HUES48 (cell line): ENCODE results near the gene SLC13A2.

ENCODE experiments used
- H3K27ac ChIP-seq: one replicate; pipeline ENCODE4 v1.7.0; 2013; ENCODE audit warnings: low read depth, low read length, inconsistent platforms
- H3K27me3 ChIP-seq: 2 replicates; pipeline ENCODE4 v1.6.1; 2013; ENCODE audit warnings: mild to moderate bottlenecking, low read length; ENCODE audit not compliant: control insufficient read depth, insufficient read depth
- H3K36me3 ChIP-seq: 2 replicates; pipeline ENCODE4 v1.6.1; 2013; ENCODE audit warnings: low read length; ENCODE audit not compliant: control insufficient read depth, insufficient read depth
- H3K4me1 ChIP-seq: 2 replicates; pipeline ENCODE4 v1.6.1; 2013; ENCODE audit warnings: mild to moderate bottlenecking, low read length; ENCODE audit not compliant: control insufficient read depth, insufficient read depth
- H3K4me3 ChIP-seq: 2 replicates; pipeline ENCODE4 v1.5.1; 2013; ENCODE audit warnings: mild to moderate bottlenecking, low read depth, low read length
- H3K9ac ChIP-seq: 2 replicates; pipeline ENCODE4 v1.6.1; 2013; ENCODE audit warnings: mild to moderate bottlenecking, low read depth, low read length, moderate library complexity
- H3K9me3 ChIP-seq: 2 replicates; pipeline ENCODE4 v1.6.1; 2013; ENCODE audit warnings: low read length; ENCODE audit not compliant: control insufficient read depth, insufficient read depth

SLC13A2 gene

GRCh38 chr17:28482551-28483199 is 9.2 kb downstream of the SLC13A2 start:
- no peaks in the 10 kb centered on the region for H3K27me3 ChIP-seq
- no peaks in the 10 kb centered on the region for H3K36me3 ChIP-seq
- H3K9ac ChIP-seq, result no peak overlapping the region
- no peaks in the 10 kb centered on the region for H3K9me3 ChIP-seq
- H3K27ac ChIP-seq, result no peak overlapping the region
- peaks cover 11% of the 10 kb centered on the region; the same call in 1 of the 2 replicates for H3K4me1 ChIP-seq
- H3K4me3 ChIP-seq, result no peak overlapping the region

GRCh38 chr17:28484296-28484695 is 10.9 kb downstream of the SLC13A2 start:
- Histone ChIP-seq H3K9ac (no peak overlapping the region), H3K36me3 (no peaks in the 10 kb centered on the region), H3K9me3 (no peaks in the 10 kb centered on the region), H3K4me3 (no peak overlapping the region), H3K4me1 (peaks cover 11% of the 10 kb centered on the region; the same call in 1 of the 2 replicates), H3K27ac (no peak overlapping the region), H3K27me3 (no peaks in the 10 kb centered on the region)

GRCh38 chr17:28485049-28485448 is 11.6 kb downstream of the SLC13A2 start:
- no peaks in the 10 kb centered on the region for H3K9me3 ChIP-seq
- no peak overlapping the region for H3K27ac ChIP-seq
- peaks cover 11% of the 10 kb centered on the region; the same call in 1 of the 2 replicates for H3K4me1 ChIP-seq
- no peak overlapping the region for H3K4me3 ChIP-seq
- no peak overlapping the region for H3K9ac ChIP-seq
- no peaks in the 10 kb centered on the region for H3K27me3 ChIP-seq
- no peaks in the 10 kb centered on the region for H3K36me3 ChIP-seq

DNA sequence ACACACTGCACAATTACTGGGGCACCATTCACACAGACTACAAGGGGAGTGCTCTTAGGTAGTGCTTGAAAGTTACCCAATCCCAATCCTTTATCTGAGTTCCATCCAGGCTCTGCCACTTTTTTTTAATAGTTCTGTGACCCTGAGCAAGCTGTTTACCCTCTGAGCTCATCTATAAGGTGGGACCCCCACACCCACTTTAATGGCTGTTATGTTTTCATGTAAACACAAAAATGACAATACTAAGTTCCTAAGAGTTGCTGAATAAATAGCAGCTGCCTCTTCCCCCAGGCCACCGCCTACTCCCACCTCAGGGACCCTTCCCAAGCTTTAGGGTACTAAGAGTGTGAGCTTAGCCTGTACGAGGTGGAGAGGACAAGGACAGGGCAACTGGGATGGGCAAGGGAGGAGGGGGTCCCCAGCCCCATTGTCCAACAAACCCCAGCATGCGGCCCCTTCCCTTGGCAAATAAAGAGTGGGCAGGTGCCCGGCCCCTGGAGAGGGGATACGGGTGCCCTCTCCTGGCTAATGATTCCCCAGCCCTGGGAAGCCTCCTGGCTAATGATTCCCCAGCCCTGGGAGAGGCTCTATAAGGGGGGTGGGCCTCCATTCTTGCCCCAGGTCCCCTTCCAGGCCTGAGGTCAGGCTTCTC is 14.6 kb downstream of the SLC13A2 start:
- H3K4me1 ChIP-seq, result no peaks in the 10 kb centered on the region; the same call in 1 of the 2 replicates
- no peak overlapping the region for H3K27ac ChIP-seq
- no peak overlapping the region for H3K4me3 ChIP-seq
- no peaks in the 10 kb centered on the region for H3K9me3 ChIP-seq
- no peak overlapping the region for H3K9ac ChIP-seq
- no peaks in the 10 kb centered on the region for H3K36me3 ChIP-seq
- H3K27me3 ChIP-seq, result no peaks in the 10 kb centered on the region

GRCh38 chr17:28488533-28489276 is 15.3 kb downstream of the SLC13A2 start:
- Histone ChIP-seq H3K36me3 (no peaks in the 10 kb centered on the region), H3K27ac (no peak overlapping the region), H3K27me3 (no peaks in the 10 kb centered on the region), H3K9ac (no peak overlapping the region), H3K4me3 (no peak overlapping the region), H3K9me3 (no peaks in the 10 kb centered on the region), H3K4me1 (no peaks in the 10 kb centered on the region; the same call in 1 of the 2 replicates)

DNA sequence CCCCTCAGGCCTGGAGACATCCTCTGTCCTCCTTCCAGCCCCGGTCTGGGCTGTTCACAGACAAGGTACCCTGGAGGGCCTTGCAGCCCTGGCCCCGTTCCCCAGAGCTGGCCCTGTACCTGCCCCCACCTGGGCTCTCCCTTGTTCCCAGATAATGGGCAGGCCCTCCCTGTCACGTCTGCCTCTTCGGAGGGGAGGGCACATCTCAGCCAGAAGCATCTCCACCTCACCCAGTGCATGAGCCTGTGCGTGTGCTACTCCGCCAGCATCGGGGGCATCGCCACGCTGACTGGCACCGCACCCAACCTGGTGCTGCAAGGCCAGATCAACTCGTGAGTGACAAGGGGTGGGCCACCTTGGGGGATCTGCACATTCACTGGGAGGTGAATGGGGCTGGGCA is 17.8 kb downstream of the SLC13A2 start:
- Histone ChIP-seq H3K27ac (no peak overlapping the region), H3K9me3 (no peaks in the 10 kb centered on the region), H3K4me3 (no peak overlapping the region), H3K36me3 (no peaks in the 10 kb centered on the region), H3K27me3 (no peaks in the 10 kb centered on the region), H3K4me1 (no peaks in the 10 kb centered on the region), H3K9ac (no peak overlapping the region)

DNA sequence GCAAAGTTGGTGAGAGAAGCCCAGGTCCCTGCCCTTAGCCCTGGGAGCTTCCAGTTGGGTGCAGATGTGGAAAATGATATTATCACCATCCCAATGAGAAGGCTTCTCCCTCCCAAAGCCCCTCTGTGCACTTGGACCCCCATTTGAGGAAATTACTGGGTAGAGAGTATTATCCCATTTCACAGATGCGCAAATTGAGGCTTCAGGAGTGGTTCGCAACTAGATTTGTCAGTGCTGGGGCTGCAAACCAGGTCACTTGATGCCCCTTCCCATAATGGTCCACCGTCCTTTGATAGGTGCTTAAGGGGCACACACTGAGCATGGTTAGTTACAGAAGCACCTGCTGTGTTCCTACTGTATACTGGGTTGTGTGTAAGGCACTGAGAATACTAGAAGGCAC is 18.4 kb downstream of the SLC13A2 start:
- no peak overlapping the region for H3K4me3 ChIP-seq
- H3K9me3 ChIP-seq, result no peaks in the 10 kb centered on the region
- H3K9ac ChIP-seq, result no peak overlapping the region
- no peaks in the 10 kb centered on the region for H3K27me3 ChIP-seq
- no peak overlapping the region for H3K27ac ChIP-seq
- no peaks in the 10 kb centered on the region for H3K4me1 ChIP-seq
- H3K36me3 ChIP-seq, result no peaks in the 10 kb centered on the region

- no peaks in the 10 kb centered on the region for H3K9me3 ChIP-seq
- no peaks in the 10 kb centered on the region for H3K36me3 ChIP-seq
- H3K27ac ChIP-seq, result no peak overlapping the region
- no peak overlapping the region for H3K9ac ChIP-seq
- peaks cover 2% of the 10 kb centered on the region; the same call in 1 of the 2 replicates for H3K4me1 ChIP-seq
- H3K27me3 ChIP-seq, result no peaks in the 10 kb centered on the region
- no peak overlapping the region for H3K4me3 ChIP-seq
These were observed 19.2 kb downstream of the SLC13A2 start for GRCh38 chr17:28492352-28493310.

GRCh38 chr17:28493460-28493859 is 20.0 kb downstream of the SLC13A2 start:
- Histone ChIP-seq H3K36me3 (no peaks in the 10 kb centered on the region), H3K27me3 (no peaks in the 10 kb centered on the region), H3K9ac (no peak overlapping the region), H3K27ac (no peak overlapping the region), H3K4me1 (peaks cover 9% of the 10 kb centered on the region; the same call in 1 of the 2 replicates), H3K9me3 (no peaks in the 10 kb centered on the region), H3K4me3 (no peak overlapping the region)

DNA sequence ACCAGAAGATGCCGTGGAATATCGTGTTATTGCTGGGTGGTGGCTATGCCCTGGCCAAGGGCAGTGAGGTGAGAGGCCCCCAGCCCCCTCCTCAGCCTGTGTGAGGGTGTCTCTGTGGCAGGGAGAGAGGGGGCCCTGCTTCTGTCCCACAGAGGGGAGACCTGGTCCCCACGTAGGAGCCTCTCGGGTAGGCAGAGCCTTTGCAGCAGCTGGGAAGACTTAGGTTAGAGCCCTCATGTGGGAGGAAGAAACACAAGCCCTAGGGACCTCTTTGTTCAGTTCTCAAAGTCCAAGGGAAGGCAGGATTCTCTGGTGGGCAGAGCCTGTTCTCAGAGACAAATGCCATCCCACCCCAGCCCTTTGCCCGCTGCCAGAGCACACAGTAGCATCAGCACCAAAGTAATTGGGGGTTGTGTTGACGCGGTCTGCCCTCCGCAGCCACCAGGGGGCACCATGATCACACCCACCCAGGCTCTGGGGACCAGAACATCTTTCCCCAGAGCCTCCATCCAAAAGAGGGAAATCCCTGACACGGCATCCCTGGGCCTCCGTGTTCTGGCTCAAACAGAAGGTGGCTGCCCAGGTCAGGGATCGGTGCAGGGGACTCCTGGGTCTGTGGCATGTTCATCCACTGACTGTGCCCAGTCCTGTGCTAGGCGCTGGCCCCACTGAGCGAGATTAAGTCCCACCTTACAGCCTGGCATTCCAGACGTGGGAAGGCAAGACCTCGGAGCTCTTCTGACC is 21.2 kb downstream of the SLC13A2 start:
- H3K27ac ChIP-seq, result no peak overlapping the region
- no peak overlapping the region for H3K4me3 ChIP-seq
- no peaks in the 10 kb centered on the region for H3K36me3 ChIP-seq
- no peak overlapping the region for H3K9ac ChIP-seq
- H3K9me3 ChIP-seq, result no peaks in the 10 kb centered on the region
- H3K4me1 ChIP-seq, result peaks cover 9% of the 10 kb centered on the region; the same call in 1 of the 2 replicates
- no peaks in the 10 kb centered on the region for H3K27me3 ChIP-seq
